ENCODE measurements around the gene IFT22. TPM values are rescaled to one million over a fixed set of nuclear protein-coding genes. Genes with fewer than 3 reads are reported as not detected.

IFT22 gene
- total and polyA plus RNA-seq, 2 of the 4 experiments (the other 2 are of a cell fraction): 29.3 to 34.1 TPM

DNA sequence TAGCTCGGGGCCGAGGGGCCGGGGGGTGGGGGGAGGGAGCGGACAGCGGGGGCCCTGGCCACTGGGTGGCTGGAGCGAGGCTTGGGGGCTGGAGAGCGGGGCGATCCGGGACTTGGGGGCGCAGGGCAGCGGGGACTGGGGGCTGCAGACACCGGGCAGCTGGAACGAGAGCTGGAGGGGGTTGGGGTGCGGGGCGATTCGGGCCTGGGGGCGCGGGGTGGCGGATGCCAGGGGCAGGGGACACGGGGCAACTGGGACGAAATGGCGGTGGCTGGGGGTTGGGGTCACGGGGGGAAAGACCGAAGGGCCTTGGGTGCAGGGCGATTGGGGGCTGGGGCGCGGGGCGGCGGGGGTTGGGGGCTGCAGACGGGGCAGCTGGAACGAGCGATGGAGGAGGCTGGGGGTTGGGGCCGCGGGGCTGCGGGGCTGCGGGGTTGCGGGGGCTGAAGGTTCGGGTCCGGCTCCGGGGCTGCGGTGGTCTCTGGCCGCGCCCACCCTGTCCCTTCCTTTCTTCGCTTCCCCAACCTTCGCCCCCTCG, 41.7 kb upstream of the IFT22 start:
- Histone ChIP-seq H4K20me1 (ENCODE audit: insufficient read depth, low read length) (no peaks in the 10 kb centered on the region), H3K23ac (ENCODE audit: low read depth, low read length) (no peak overlapping the region), H3K27me3 (ENCODE audit: control insufficient read depth, insufficient read depth, low read length) (peaks cover 36% of the 10 kb centered on the region), H2BK20ac (ENCODE audit: low read depth, low read length) (no peak overlapping the region), H3K4me3 (ENCODE audit: insufficient read depth, low read depth, low read length) (peak overlapping the region; percentile 24; the same call in 1 of the 2 replicates), H3K56ac (ENCODE audit: extremely low read depth, insufficient read depth, low read length) (no peak overlapping the region), H3K18ac (ENCODE audit: low read depth, low read length) (no peak overlapping the region), H2AFZ (replicated peaks; ENCODE audit: low read length, poor library complexity) (peak overlapping the region; percentile 89), H3K27ac (ENCODE audit: insufficient read depth, low read length) (no peak overlapping the region), H2BK5ac (ENCODE audit: low read depth, low read length, poor library complexity, severe bottlenecking) (no peak overlapping the region), H3K14ac (replicated peaks; ENCODE audit: low read depth, low read length) (no peak overlapping the region), H4K8ac (ENCODE audit: low read depth in 2 of 2, low read length in 2 of 2) (no peak overlapping the region), H3K4me2 (ENCODE audit: low read depth, low read length) (peak overlapping the region; percentile 80), H4K5ac (ENCODE audit: low read depth, low read length) (no peak overlapping the region), H3K79me1 (ENCODE audit: low read depth in 1 of 2, low read length in 2 of 2) (no peaks in the 10 kb centered on the region), H2BK15ac (ENCODE audit: low read depth, low read length) (no peak overlapping the region), H3K4me1 (ENCODE audit: control insufficient read depth, insufficient read depth, low read length) (no peaks in the 10 kb centered on the region), H4K91ac (ENCODE audit: insufficient read depth, low read depth, low read length) (no peak overlapping the region), H3K9me1 (ENCODE audit: insufficient read depth, low read length) (no peaks in the 10 kb centered on the region), H2AK5ac (ENCODE audit: low read depth, low read length) (no peak overlapping the region), H3K4ac (ENCODE audit: low read depth, low read length) (no peak overlapping the region), H3K36me3 (ENCODE audit: control insufficient read depth, insufficient read depth, low read length) (no peaks in the 10 kb centered on the region), H3K9me3 (ENCODE audit: control insufficient read depth, insufficient read depth, low read length) (peaks cover 3% of the 10 kb centered on the region; the same call in 1 of the 2 replicates), H2AK9ac (replicated peaks; ENCODE audit: low read depth, low read length, poor library complexity) (no peak overlapping the region), H2BK120ac (ENCODE audit: low read depth, low read length) (no peak overlapping the region), H3K9ac (ENCODE audit: low read depth, low read length) (no peak overlapping the region)
- POLR2A ChIA-PET (ENCODE audit: unreplicated experiment): no interaction called here
- intact Hi-C loops (cut with micrococcal nuclease): loop anchor here (5.0 kb wide), 2 partner anchors 144 to 174 kb away; no protein-coding TSS in a partner anchor
- in situ Hi-C loops (cut with MboI; ENCODE audit: low sequenced_read_pairs): loop anchor here (25.0 kb wide), 1 partner anchor 899 kb away; no protein-coding TSS in a partner anchor
- TF ChIP-seq CEBPB (IDR thresholded peaks at IDR 0.05; ENCODE audit: low read depth, low read length) (no peak), FOS (IDR thresholded peaks at IDR 0.05; ENCODE audit: low read depth, low read length) (no peak), NFE2L2 (IDR thresholded peaks at IDR 0.05; ENCODE audit: low read depth, low read length) (no peak), MAZ (IDR thresholded peaks at IDR 0.05; ENCODE audit: borderline replicate concordance, low read depth, low read length) (no peak), BHLHE40 (IDR thresholded peaks at IDR 0.05; ENCODE audit: low read depth, low read length) (no peak)
- BruUV-seq (replicated peaks): no TSS peak
- WGBS, 2 experiments (ENCODE audit: extremely low coverage in 2 of 2, insufficient read length in 1 of 2): no CpG with 5 or more reads among the region's 46 CpGs
- DNase-seq: no peak
- CTCF ChIA-PET: no interaction called here
- no peak for ATAC-seq (ENCODE audit: low read depth)
- dilution Hi-C loops (cut with HindIII; ENCODE audit: low sequenced_read_pairs, unreplicated experiment): no loop called here
